DND-41 (cell line): Measurements from ENCODE around the gene OGDHL.

ENCODE experiments used
- EZH2 ChIP-seq: IDR thresholded peaks from 3 replicates; pipeline ENCODE4 v1.6.1; 2012; ENCODE audit warnings: borderline replicate concordance, low read depth, mild to moderate bottlenecking, moderate library complexity, low read length, inconsistent platforms; ENCODE audit not compliant: severe bottlenecking
- TF ChIP-seq, protein P1 (sequence below): IDR thresholded peaks from 2 replicates; pipeline ENCODE4 v1.5.1; 2012; ENCODE audit warnings: borderline replicate concordance, low read length, moderate library complexity, mild to moderate bottlenecking; ENCODE audit not compliant: poor library complexity, severe bottlenecking; ENCODE audit errors: extremely low read depth

DNA sequence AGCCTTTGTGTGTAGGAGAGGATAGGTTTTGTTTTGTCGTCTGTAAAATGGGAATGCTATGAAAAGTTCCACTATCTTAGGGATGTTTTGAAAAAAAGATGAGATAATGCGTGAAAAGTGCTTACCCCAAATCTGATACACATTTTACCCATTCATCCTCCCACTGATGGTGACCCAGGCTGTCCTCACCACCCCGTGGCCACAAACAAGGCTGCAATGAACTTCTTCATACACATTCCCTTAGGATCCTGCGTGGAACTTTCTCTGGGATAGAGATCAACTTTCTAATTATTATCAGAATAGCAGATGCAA lies 399 bp upstream of the OGDHL start:
- TF ChIP-seq, protein P1, sequence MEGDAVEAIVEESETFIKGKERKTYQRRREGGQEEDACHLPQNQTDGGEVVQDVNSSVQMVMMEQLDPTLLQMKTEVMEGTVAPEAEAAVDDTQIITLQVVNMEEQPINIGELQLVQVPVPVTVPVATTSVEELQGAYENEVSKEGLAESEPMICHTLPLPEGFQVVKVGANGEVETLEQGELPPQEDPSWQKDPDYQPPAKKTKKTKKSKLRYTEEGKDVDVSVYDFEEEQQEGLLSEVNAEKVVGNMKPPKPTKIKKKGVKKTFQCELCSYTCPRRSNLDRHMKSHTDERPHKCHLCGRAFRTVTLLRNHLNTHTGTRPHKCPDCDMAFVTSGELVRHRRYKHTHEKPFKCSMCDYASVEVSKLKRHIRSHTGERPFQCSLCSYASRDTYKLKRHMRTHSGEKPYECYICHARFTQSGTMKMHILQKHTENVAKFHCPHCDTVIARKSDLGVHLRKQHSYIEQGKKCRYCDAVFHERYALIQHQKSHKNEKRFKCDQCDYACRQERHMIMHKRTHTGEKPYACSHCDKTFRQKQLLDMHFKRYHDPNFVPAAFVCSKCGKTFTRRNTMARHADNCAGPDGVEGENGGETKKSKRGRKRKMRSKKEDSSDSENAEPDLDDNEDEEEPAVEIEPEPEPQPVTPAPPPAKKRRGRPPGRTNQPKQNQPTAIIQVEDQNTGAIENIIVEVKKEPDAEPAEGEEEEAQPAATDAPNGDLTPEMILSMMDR, result no peak
- no peak for TF ChIP-seq EZH2
